NB4 (cell line): ENCODE measurements around the gene BICRA.

Experiments used
- DNase-seq: peaks from one replicate; pipeline ENCODE4 v3.0.0; 2010; ENCODE audit warnings: low read depth
- H3K4me3 ChIP-seq: one replicate; pipeline ENCODE4 v1.5.1; 2011; ENCODE audit warnings: mild to moderate bottlenecking, low read depth, low read length, moderate library complexity
- CTCF ChIP-seq: IDR thresholded peaks from one replicate; pipeline ENCODE4 v1.5.1; 2012; ENCODE audit warnings: low read depth, low read length
- MAX ChIP-seq: IDR thresholded peaks from 2 replicates; pipeline ENCODE4 v1.6.1; 2011; ENCODE audit warnings: low read depth, low read length
- MYC ChIP-seq: IDR thresholded peaks from 2 replicates; pipeline ENCODE4 v1.6.1; 2011; ENCODE audit warnings: low read depth, low read length
- POLR2A ChIP-seq: IDR thresholded peaks from 2 replicates; pipeline ENCODE4 v1.6.1; 2011; ENCODE audit warnings: mild to moderate bottlenecking; ENCODE audit not compliant: insufficient read length; ENCODE audit errors: extremely low read depth

The BICRA gene

GRCh38 chr19:47682939-47683338 lies 74.0 kb downstream of the BICRA start:
- no peak for TF ChIP-seq CTCF
- no peak for DNase-seq
- no peak overlapping the region for H3K4me3 ChIP-seq

- TF ChIP-seq CTCF (no peak), MAX (no peak), POLR2A (no peak), MYC (no peak)
- DNase-seq, result no peak
Observed at GRCh38 chr19:47686679-47687450, 77.9 kb downstream of the BICRA start.

GRCh38 chr19:47687906-47688305 lies 79.0 kb downstream of the BICRA start:
- H3K4me3 ChIP-seq, result no peak overlapping the region
- DNase-seq, result no peak
- TF ChIP-seq MYC (no peak), CTCF (no peak), MAX (no peak), POLR2A (no peak)

More at GRCh38 chr19:47686679-47687450, 77.9 kb downstream of the BICRA start:
- H3K4me3 ChIP-seq, result no peak overlapping the region

- no peak overlapping the region for H3K4me3 ChIP-seq
- no peak for TF ChIP-seq CTCF
- no peak for TF ChIP-seq MYC
- TF ChIP-seq POLR2A, result no peak
- no peak for TF ChIP-seq MAX
- no peak for DNase-seq
Observed at GRCh38 chr19:47691090-47691489, 82.2 kb downstream of the BICRA start.

GRCh38 chr19:47691782-47692181 lies 82.8 kb downstream of the BICRA start:
- no peak overlapping the region for H3K4me3 ChIP-seq
- no peak for DNase-seq
- TF ChIP-seq MYC (no peak), POLR2A (no peak), CTCF (no peak), MAX (no peak)

GRCh38 chr19:47693489-47693888 lies 84.6 kb downstream of the BICRA start:
- DNase-seq, result no peak

More at GRCh38 chr19:47693489-47693888, 84.6 kb downstream of the BICRA start:
- no peak overlapping the region for H3K4me3 ChIP-seq
- no peak for TF ChIP-seq POLR2A
- TF ChIP-seq MAX, result no peak
- TF ChIP-seq CTCF, result no peak
- TF ChIP-seq MYC, result no peak
